GM23338 (cell line): ENCODE measurements around the gene NXN. TPM values are rescaled to one million over a fixed set of nuclear protein-coding genes. Genes with fewer than 3 reads are reported as not detected.
A peak's percentile ranks its signal among the peaks of the same experiment; 100 is the strongest.

ENCODE experiments used
- ATAC-seq: fragments of 200-7000 bp; cut with Tn5 transposase; 3 replicates; pipeline ENCODE4 v1.9.1; 2020
- DNase-seq: peaks from one replicate; pipeline ENCODE4 v3.0.0-alpha.2; 2015; ENCODE audit warnings: low spot score
- H2AFZ ChIP-seq: fragments of 200-600 bp; sonication (generic); 2 replicates; pipeline ENCODE4 v1.8.0; 2016; ENCODE audit warnings: antibody characterized with exemption, mild to moderate bottlenecking, moderate library complexity
- H3F3A ChIP-seq: fragments of 200-600 bp; sonication (generic); replicated peaks from 2 replicates; pipeline ENCODE4 v1.8.0; 2017; ENCODE audit warnings: antibody characterized with exemption, mixed run types, low read depth
- H3K27ac ChIP-seq: fragments of 200-600 bp; sonication (generic); 2 replicates; pipeline ENCODE4 v1.6.1; 2016; ENCODE audit warnings: low read depth
- H3K27me3 ChIP-seq: fragments of 200-600 bp; sonication (generic); 2 replicates; pipeline ENCODE4 v1.8.0; 2016; ENCODE audit warnings: mild to moderate bottlenecking, mixed run types, moderate library complexity; ENCODE audit not compliant: insufficient read depth
- H3K36me3 ChIP-seq: fragments of 200-600 bp; sonication (generic); 2 replicates; pipeline ENCODE4 v1.8.0; 2016; ENCODE audit warnings: mild to moderate bottlenecking; ENCODE audit not compliant: insufficient read depth
- H3K4me1 ChIP-seq: fragments of 200-600 bp; sonication (generic); 2 replicates; pipeline ENCODE4 v1.8.0; 2016; ENCODE audit warnings: mild to moderate bottlenecking, moderate library complexity; ENCODE audit not compliant: insufficient read depth
- H3K4me2 ChIP-seq: fragments of 200-600 bp; sonication (generic); 2 replicates; pipeline ENCODE4 v1.7.1; 2017; ENCODE audit warnings: mixed run types
- H3K4me3 ChIP-seq: fragments of 200-600 bp; sonication (generic); 2 replicates; pipeline ENCODE4 v1.6.1; 2016; ENCODE audit warnings: mixed run types
- H3K79me2 ChIP-seq: fragments of 200-600 bp; sonication (generic); replicated peaks from 2 replicates; pipeline ENCODE4 v1.8.0; 2017; ENCODE audit warnings: mild to moderate bottlenecking; ENCODE audit not compliant: insufficient read depth
- H3K9me2 ChIP-seq: fragments of 200-600 bp; sonication (generic); 2 replicates; pipeline ENCODE4 v1.8.0; 2017; ENCODE audit not compliant: insufficient read depth
- H4K20me1 ChIP-seq: fragments of 200-600 bp; sonication (generic); replicated peaks from 2 replicates; pipeline ENCODE4 v1.8.0; 2017; ENCODE audit warnings: mild to moderate bottlenecking; ENCODE audit not compliant: insufficient read depth
- H3K27ac Mint-ChIP-seq: 2 replicates; pipeline ENCODE4 v1.8.0; 2020; ENCODE audit warnings: inconsistent platforms, mild to moderate bottlenecking, moderate library complexity, mixed read lengths
- H3K27me3 Mint-ChIP-seq: 3 replicates; pipeline ENCODE4 v1.8.0; 2022; ENCODE audit warnings: low read depth, mild to moderate bottlenecking, moderate library complexity, mixed read lengths, inconsistent platforms; ENCODE audit not compliant: insufficient read depth, poor library complexity
- H3K36me3 Mint-ChIP-seq: 3 replicates; pipeline ENCODE4 v1.8.0; 2021; ENCODE audit warnings: low read depth, mild to moderate bottlenecking, inconsistent platforms, moderate library complexity, mixed read lengths
- H3K4me1 Mint-ChIP-seq: 3 replicates; pipeline ENCODE4 v1.8.0; 2020; ENCODE audit warnings: mild to moderate bottlenecking, inconsistent platforms, mixed read lengths
- H3K4me3 Mint-ChIP-seq: 3 replicates; pipeline ENCODE4 v1.8.0; 2021; ENCODE audit warnings: moderate library complexity, mild to moderate bottlenecking, inconsistent platforms, mixed read lengths
- H3K9me3 Mint-ChIP-seq: 3 replicates; pipeline ENCODE4 v1.8.0; 2020; ENCODE audit warnings: moderate library complexity, mild to moderate bottlenecking, inconsistent platforms, mixed read lengths
- EZH2phosphoT487 ChIP-seq: fragments of 200-600 bp; sonication (generic); IDR thresholded peaks from one replicate; pipeline ENCODE4 v1.8.1; 2018; ENCODE audit warnings: antibody characterized with exemption; ENCODE audit not compliant: unreplicated experiment
- NANOG ChIP-seq: IDR thresholded peaks from 2 replicates; pipeline ENCODE4 v1.6.1; 2016; ENCODE audit warnings: antibody characterized with exemption, borderline replicate concordance
- POLR2AphosphoS5 ChIP-seq: IDR thresholded peaks from 2 replicates; pipeline ENCODE4 v1.6.1; 2016; ENCODE audit warnings: antibody characterized with exemption, low read depth
- STAT1 ChIP-seq: IDR thresholded peaks from one replicate; pipeline ENCODE4 v1.6.1; 2016; ENCODE audit warnings: antibody characterized with exemption; ENCODE audit not compliant: unreplicated experiment
- polyA plus RNA-seq: library from polyadenylated mRNA; unstranded; fragments of >200 nt; fragmentation: Nextera tagmentation; extraction: Ambion mirVana; gene quantifications from 2 replicates; pipeline ENCODE4 v1.2.1, GENCODE V29; 2016
- total RNA-seq: library from RNA; depleted of rRNA; stranded (reverse); fragments of >200 nt; shearing (Covaris generic); gene quantifications from 2 replicates; pipeline ENCODE4 v1.2.3, GENCODE V29; 2014
- TF ChIP-seq, protein P1 (sequence below): IDR thresholded peaks from 2 replicates; pipeline ENCODE4 v1.6.1; 2016; ENCODE audit warnings: antibody characterized with exemption
- TF ChIP-seq, protein P2 (sequence below), 2 experiments: fragments of 200-600 bp in 1 of 2; sonication (generic) in 1 of 2; conservative IDR thresholded peaks; 2 replicates each; pipeline versions ENCODE4 v1.5.1 to v1.6.1; 2016 to 2017; ENCODE audit warnings: antibody characterized with exemption in 2 of 2, low read depth in 2 of 2, mild to moderate bottlenecking in 2 of 2, moderate library complexity in 1 of 2

Gene NXN
- total and polyA plus RNA-seq, 2 experiments from 2014 or later, result 31.8 to 105 TPM

DNA sequence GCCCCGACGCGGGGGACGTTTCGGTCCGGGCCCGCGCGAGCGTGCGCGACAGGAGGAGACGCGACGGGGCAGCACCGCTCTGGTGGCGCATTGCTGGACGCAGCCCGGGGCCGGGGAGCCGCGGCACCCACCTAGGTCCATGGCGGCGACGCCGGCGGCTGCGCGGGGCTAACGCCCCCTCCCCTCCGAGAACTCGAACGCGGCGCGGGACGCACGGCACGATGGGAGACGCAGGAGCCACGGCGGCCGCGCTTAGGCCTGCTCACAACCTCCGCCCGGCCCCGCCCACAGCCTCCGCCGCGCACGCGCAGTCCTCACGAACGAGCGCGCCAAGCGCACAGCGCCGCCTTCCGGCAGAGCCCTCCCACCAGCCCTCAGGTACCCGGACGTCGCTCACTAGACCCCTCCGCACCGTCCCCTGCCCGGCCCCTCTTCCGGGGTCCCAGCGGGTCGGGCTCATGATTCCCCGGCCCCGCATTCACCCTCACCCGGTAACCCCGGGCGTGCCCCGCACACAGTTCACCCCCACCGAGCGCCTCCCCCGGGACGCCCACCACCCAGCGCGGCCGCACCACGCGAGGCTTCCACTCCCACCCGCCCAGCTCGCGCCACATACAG lies 227.5 kb downstream of the NXN start, which contains the start of gene GEMIN4:
GEMIN4 (minus strand) TSS at position 263 of the 618 bp plus-strand sequence; CDS start at position 141, 122 bp downstream.
- Histone ChIP-seq H3K4me3 (peak within 1 kb of the TSS; percentile 96), H3K4me1 (peaks cover 6% of the 10 kb centered on the region; the same call in 1 of the 2 replicates), H3K27ac (peak within 1 kb of the TSS; percentile 84; the same call in 1 of the 2 replicates), H3K27me3 (no peaks in the 10 kb centered on the region), H3K36me3 (peaks cover 18% of the 10 kb centered on the region; the same call in 1 of the 2 replicates), H4K20me1 (peaks cover 7% of the 10 kb centered on the region; the same call in 1 of the 2 replicates), H2AFZ (peak within 1 kb of the TSS; percentile 83), H3F3A (0 out of 2 replicates have a peak, but pooled peaks cover 4% of the 10 kb centered on the region), H3K9me2 (peaks cover 3% of the 10 kb centered on the region; the same call in 1 of the 2 replicates), H3K4me2 (peak within 1 kb of the TSS; percentile 99), H3K79me2 (peaks cover 36% of the 10 kb centered on the region)
- Mint-ChIP-seq H3K27ac (peak within 1 kb of the TSS; percentile 87), H3K9me3 (peaks cover 42% of the 10 kb centered on the region), H3K36me3 (peaks cover 67% of the 10 kb centered on the region), H3K4me3 (peak within 1 kb of the TSS; percentile 93), H3K4me1 (peaks cover 23% of the 10 kb centered on the region), H3K27me3 (peaks cover 28% of the 10 kb centered on the region)
- DNase-seq (peak; percentile 95), ATAC-seq (peak; percentile 93)
- TF ChIP-seq, protein P1, sequence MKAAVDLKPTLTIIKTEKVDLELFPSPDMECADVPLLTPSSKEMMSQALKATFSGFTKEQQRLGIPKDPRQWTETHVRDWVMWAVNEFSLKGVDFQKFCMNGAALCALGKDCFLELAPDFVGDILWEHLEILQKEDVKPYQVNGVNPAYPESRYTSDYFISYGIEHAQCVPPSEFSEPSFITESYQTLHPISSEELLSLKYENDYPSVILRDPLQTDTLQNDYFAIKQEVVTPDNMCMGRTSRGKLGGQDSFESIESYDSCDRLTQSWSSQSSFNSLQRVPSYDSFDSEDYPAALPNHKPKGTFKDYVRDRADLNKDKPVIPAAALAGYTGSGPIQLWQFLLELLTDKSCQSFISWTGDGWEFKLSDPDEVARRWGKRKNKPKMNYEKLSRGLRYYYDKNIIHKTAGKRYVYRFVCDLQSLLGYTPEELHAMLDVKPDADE, result peak; percentile 40; the same call in 1 of the 2 replicates
- TF ChIP-seq, protein P2, sequence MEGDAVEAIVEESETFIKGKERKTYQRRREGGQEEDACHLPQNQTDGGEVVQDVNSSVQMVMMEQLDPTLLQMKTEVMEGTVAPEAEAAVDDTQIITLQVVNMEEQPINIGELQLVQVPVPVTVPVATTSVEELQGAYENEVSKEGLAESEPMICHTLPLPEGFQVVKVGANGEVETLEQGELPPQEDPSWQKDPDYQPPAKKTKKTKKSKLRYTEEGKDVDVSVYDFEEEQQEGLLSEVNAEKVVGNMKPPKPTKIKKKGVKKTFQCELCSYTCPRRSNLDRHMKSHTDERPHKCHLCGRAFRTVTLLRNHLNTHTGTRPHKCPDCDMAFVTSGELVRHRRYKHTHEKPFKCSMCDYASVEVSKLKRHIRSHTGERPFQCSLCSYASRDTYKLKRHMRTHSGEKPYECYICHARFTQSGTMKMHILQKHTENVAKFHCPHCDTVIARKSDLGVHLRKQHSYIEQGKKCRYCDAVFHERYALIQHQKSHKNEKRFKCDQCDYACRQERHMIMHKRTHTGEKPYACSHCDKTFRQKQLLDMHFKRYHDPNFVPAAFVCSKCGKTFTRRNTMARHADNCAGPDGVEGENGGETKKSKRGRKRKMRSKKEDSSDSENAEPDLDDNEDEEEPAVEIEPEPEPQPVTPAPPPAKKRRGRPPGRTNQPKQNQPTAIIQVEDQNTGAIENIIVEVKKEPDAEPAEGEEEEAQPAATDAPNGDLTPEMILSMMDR (conservative IDR thresholded peaks at IDR 0.05; ENCODE audit: low read depth in 2 of 2), result peak; percentile 59 to 93
- TF ChIP-seq STAT1 (no peak), POLR2AphosphoS5 (peak; percentile 75)

DNA sequence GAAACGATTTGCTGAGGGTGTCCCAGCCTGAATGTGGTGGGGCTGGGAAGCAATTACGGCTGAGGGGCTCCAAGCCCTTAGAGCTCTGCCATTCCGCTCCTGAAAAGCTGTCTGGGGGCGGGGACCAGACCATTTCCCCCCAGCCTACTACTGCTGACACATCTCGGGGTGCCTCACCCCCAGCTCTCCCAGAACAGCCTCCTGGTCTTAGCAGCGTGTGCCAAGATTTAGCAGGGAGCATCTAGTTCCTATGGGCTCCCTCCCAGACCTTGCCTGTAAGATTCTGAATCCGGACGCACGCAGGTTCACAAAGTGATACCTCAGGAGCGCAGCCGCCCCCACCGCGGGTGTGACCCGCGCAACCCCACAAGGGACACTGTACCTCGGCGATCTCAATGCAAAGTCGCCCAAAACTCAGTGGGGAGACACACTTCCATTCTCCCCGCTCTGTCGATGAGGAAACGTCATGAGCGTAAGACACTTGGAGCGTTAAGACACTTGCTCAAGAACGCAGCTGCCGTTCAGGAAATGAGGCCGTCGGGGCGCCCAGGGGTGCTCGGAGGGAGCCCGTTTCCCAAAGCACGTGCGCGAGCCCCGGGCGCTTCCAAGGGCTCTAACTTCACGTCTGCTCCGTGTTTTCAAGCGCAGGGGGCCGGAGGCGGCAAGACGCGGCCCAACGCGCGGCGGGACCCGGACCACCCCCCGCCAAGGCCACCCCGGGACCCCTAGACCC lies 228.1 kb downstream of the NXN start:
- Histone ChIP-seq H3F3A (0 out of 2 replicates have a peak, but pooled peaks cover 4% of the 10 kb centered on the region), H4K20me1 (peaks cover 7% of the 10 kb centered on the region; the same call in 1 of the 2 replicates)
- peaks cover 21% of the 10 kb centered on the region for H3K4me1 Mint-ChIP-seq

More for the DNA sequence above, 228.1 kb downstream of the NXN start:
- Histone ChIP-seq H3K4me3 (peak overlapping the region; percentile 96), H3K9me2 (peaks cover 3% of the 10 kb centered on the region; the same call in 1 of the 2 replicates), H3K4me2 (peak overlapping the region; percentile 99), H3K4me1 (peaks cover 6% of the 10 kb centered on the region; the same call in 1 of the 2 replicates), H3K27me3 (no peaks in the 10 kb centered on the region), H3K27ac (no peak overlapping the region), H2AFZ (peak overlapping the region; percentile 66; the same call in 1 of the 2 replicates), H3K36me3 (peaks cover 25% of the 10 kb centered on the region; the same call in 1 of the 2 replicates), H3K79me2 (peaks cover 38% of the 10 kb centered on the region)
- peak; percentile 9 for ATAC-seq
- Mint-ChIP-seq H3K36me3 (peaks cover 67% of the 10 kb centered on the region), H3K27me3 (peaks cover 29% of the 10 kb centered on the region), H3K4me3 (peak overlapping the region; percentile 93), H3K9me3 (peaks cover 42% of the 10 kb centered on the region), H3K27ac (peak overlapping the region; percentile 87)
- TF ChIP-seq STAT1 (no peak), POLR2AphosphoS5 (no peak), EZH2phosphoT487 (no peak), NANOG (no peak)
- TF ChIP-seq, protein P1, result no peak
- TF ChIP-seq, protein P2 (conservative IDR thresholded peaks at IDR 0.05; ENCODE audit: low read depth in 2 of 2), result no peak
- DNase-seq, result peak; percentile 33
